ENCODE measurements around the gene TENT4A. TPM values are rescaled to one million over a fixed set of nuclear protein-coding genes. Genes with fewer than 3 reads are reported as not detected.

TENT4A gene
- total and polyA plus RNA-seq, 2 of the 4 experiments (the other 2 are of a cell fraction): 5.9 to 17.2 TPM

GRCh38 chr5:6675784-6676491 lies 37.3 kb upstream of the TENT4A start:
- Histone ChIP-seq H2AK9ac (replicated peaks; ENCODE audit: low read depth, low read length, poor library complexity) (no peak overlapping the region), H3K9me1 (ENCODE audit: insufficient read depth, low read length) (no peaks in the 10 kb centered on the region), H4K20me1 (ENCODE audit: insufficient read depth, low read length) (no peaks in the 10 kb centered on the region), H4K8ac (ENCODE audit: low read depth in 2 of 2, low read length in 2 of 2) (no peak overlapping the region), H3K56ac (ENCODE audit: extremely low read depth, insufficient read depth, low read length) (no peak overlapping the region), H3K27ac (ENCODE audit: insufficient read depth, low read length) (no peak overlapping the region), H3K4me3 (ENCODE audit: insufficient read depth, low read depth, low read length) (no peak overlapping the region), H3K23ac (ENCODE audit: low read depth, low read length) (no peak overlapping the region), H3K79me1 (ENCODE audit: low read depth in 1 of 2, low read length in 2 of 2) (no peaks in the 10 kb centered on the region), H2BK5ac (ENCODE audit: low read depth, low read length, poor library complexity, severe bottlenecking) (no peak overlapping the region), H3K9me3 (ENCODE audit: control insufficient read depth, insufficient read depth, low read length) (no peaks in the 10 kb centered on the region), H2AK5ac (ENCODE audit: low read depth, low read length) (no peak overlapping the region), H2BK20ac (ENCODE audit: low read depth, low read length) (no peak overlapping the region), H2BK15ac (ENCODE audit: low read depth, low read length) (no peak overlapping the region), H3K4me2 (ENCODE audit: low read depth, low read length) (no peak overlapping the region), H2BK120ac (ENCODE audit: low read depth, low read length) (no peak overlapping the region), H3K4me1 (ENCODE audit: control insufficient read depth, insufficient read depth, low read length) (no peaks in the 10 kb centered on the region; the same call in 1 of the 2 replicates), H2AFZ (replicated peaks; ENCODE audit: low read length, poor library complexity) (no peak overlapping the region), H3K14ac (replicated peaks; ENCODE audit: low read depth, low read length) (no peak overlapping the region), H3K4ac (ENCODE audit: low read depth, low read length) (no peak overlapping the region), H3K18ac (ENCODE audit: low read depth, low read length) (no peak overlapping the region), H3K27me3 (ENCODE audit: control insufficient read depth, insufficient read depth, low read length) (no peaks in the 10 kb centered on the region), H3K9ac (ENCODE audit: low read depth, low read length) (no peak overlapping the region), H4K5ac (ENCODE audit: low read depth, low read length) (no peak overlapping the region), H3K36me3 (ENCODE audit: control insufficient read depth, insufficient read depth, low read length) (peaks cover 2% of the 10 kb centered on the region; the same call in 1 of the 2 replicates), H4K91ac (ENCODE audit: insufficient read depth, low read depth, low read length) (no peak overlapping the region)
- DNase-seq: no peak
- in situ Hi-C loops (cut with MboI; ENCODE audit: low sequenced_read_pairs): no loop called here
- CTCF ChIA-PET: no interaction called here
- no peak for ATAC-seq (ENCODE audit: low read depth)
- WGBS, 2 experiments (ENCODE audit: extremely low coverage in 2 of 2, insufficient read length in 1 of 2): no CpG with 5 or more reads among the region's 5 CpGs
- no TSS peak for BruUV-seq (replicated peaks)
- intact Hi-C loops (cut with micrococcal nuclease): no loop called here
- dilution Hi-C loops (cut with HindIII; ENCODE audit: low sequenced_read_pairs, unreplicated experiment): no loop called here
- TF ChIP-seq MAZ (IDR thresholded peaks at IDR 0.05; ENCODE audit: borderline replicate concordance, low read depth, low read length): no peak
- no peak for TF ChIP-seq USF2 (IDR thresholded peaks at IDR 0.05; ENCODE audit: low read depth, low read length)
- TF ChIP-seq NFE2L2 (IDR thresholded peaks at IDR 0.05; ENCODE audit: low read depth, low read length): no peak
- TF ChIP-seq, protein P1, sequence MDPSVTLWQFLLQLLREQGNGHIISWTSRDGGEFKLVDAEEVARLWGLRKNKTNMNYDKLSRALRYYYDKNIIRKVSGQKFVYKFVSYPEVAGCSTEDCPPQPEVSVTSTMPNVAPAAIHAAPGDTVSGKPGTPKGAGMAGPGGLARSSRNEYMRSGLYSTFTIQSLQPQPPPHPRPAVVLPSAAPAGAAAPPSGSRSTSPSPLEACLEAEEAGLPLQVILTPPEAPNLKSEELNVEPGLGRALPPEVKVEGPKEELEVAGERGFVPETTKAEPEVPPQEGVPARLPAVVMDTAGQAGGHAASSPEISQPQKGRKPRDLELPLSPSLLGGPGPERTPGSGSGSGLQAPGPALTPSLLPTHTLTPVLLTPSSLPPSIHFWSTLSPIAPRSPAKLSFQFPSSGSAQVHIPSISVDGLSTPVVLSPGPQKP (IDR thresholded peaks at IDR 0.05; ENCODE audit: borderline replicate concordance, low read depth, low read length): no peak
- TF ChIP-seq SMC3 (IDR thresholded peaks at IDR 0.05; ENCODE audit: low read depth, low read length): no peak
- TF ChIP-seq RCOR1 (IDR thresholded peaks at IDR 0.05; ENCODE audit: insufficient replicate concordance, low read length): no peak
- no peak for TF ChIP-seq RAD21 (IDR thresholded peaks at IDR 0.05; ENCODE audit: low read length)
- no peak for TF ChIP-seq BHLHE40 (IDR thresholded peaks at IDR 0.05; ENCODE audit: low read depth, low read length)
- no peak for TF ChIP-seq CHD1 (IDR thresholded peaks at IDR 0.05; ENCODE audit: low read depth, low read length)
- POLR2A ChIA-PET (ENCODE audit: unreplicated experiment): no interaction called here
